HepG2 (cell line): ENCODE measurements around the gene TMUB1.

Experiments
- BCL6 ChIP-seq: IDR thresholded peaks from 2 replicates; pipeline ENCODE4 v1.6.1; 2016; ENCODE audit warnings: missing genetic modification reagents, missing compliant biosample characterization
- FOXA1 ChIP-seq, 2 experiments: fragments of 450-650 bp in 1 of 2; sonication (generic) in 1 of 2; formaldehyde crosslinking in 1 of 2; IDR thresholded peaks; 2 replicates each; pipeline versions ENCODE4 v1.4.0 to v1.6.1; 2016 to 2020; ENCODE audit warnings: missing genetic modification reagents in 1 of 2
- HNRNPLL ChIP-seq: fragments of 200-400 bp; formaldehyde crosslinking; IDR thresholded peaks from 2 replicates; pipeline ENCODE4 v1.6.1; 2017; ENCODE audit warnings: mild to moderate bottlenecking, low read depth, low read length; ENCODE audit not compliant: poor library complexity, severe bottlenecking
- HOXD1 ChIP-seq: sonication (generic); formaldehyde crosslinking; IDR thresholded peaks from 2 replicates; pipeline ENCODE4 v1.5.0; 2020; ENCODE audit warnings: missing genetic modification reagents
- TBP ChIP-seq: sonication (generic); formaldehyde crosslinking; IDR thresholded peaks from 2 replicates; pipeline ENCODE4 v1.5.0; 2020; ENCODE audit warnings: missing genetic modification reagents
- ZUFSP ChIP-seq: sonication (generic); formaldehyde crosslinking; IDR thresholded peaks from 2 replicates; pipeline ENCODE4 v1.9.0; 2021; ENCODE audit warnings: missing genetic modification reagents, mild to moderate bottlenecking, borderline replicate concordance
- TF ChIP-seq, protein P1 (sequence below): sonication (generic); formaldehyde crosslinking; IDR thresholded peaks from 2 replicates; pipeline ENCODE4 v1.4.0; 2020; ENCODE audit warnings: mild to moderate bottlenecking, missing genetic modification reagents
- TF ChIP-seq, protein P2 (sequence below): sonication (generic); formaldehyde crosslinking; IDR thresholded peaks from 2 replicates; pipeline ENCODE4 v1.4.0; 2020; ENCODE audit warnings: missing genetic modification reagents

DNA sequence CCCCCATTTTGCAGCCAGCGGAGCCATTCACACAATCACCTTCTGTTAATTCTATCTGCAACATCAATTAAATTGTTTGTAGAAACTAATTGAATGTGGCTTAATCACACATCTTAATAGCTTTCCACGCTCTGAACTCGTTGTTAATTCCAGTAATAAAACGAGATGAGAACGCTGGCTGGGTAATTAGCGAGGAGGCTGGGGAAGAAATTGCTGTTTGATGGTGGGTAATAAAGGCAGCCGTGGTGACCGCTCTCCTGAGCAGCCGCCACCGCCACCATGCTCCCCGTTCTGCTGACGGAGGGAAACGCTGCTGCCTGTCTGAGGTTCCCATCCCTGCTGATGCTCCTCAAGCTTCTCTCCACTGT, 47.9 kb upstream of the TMUB1 start:
- TF ChIP-seq, protein P1, sequence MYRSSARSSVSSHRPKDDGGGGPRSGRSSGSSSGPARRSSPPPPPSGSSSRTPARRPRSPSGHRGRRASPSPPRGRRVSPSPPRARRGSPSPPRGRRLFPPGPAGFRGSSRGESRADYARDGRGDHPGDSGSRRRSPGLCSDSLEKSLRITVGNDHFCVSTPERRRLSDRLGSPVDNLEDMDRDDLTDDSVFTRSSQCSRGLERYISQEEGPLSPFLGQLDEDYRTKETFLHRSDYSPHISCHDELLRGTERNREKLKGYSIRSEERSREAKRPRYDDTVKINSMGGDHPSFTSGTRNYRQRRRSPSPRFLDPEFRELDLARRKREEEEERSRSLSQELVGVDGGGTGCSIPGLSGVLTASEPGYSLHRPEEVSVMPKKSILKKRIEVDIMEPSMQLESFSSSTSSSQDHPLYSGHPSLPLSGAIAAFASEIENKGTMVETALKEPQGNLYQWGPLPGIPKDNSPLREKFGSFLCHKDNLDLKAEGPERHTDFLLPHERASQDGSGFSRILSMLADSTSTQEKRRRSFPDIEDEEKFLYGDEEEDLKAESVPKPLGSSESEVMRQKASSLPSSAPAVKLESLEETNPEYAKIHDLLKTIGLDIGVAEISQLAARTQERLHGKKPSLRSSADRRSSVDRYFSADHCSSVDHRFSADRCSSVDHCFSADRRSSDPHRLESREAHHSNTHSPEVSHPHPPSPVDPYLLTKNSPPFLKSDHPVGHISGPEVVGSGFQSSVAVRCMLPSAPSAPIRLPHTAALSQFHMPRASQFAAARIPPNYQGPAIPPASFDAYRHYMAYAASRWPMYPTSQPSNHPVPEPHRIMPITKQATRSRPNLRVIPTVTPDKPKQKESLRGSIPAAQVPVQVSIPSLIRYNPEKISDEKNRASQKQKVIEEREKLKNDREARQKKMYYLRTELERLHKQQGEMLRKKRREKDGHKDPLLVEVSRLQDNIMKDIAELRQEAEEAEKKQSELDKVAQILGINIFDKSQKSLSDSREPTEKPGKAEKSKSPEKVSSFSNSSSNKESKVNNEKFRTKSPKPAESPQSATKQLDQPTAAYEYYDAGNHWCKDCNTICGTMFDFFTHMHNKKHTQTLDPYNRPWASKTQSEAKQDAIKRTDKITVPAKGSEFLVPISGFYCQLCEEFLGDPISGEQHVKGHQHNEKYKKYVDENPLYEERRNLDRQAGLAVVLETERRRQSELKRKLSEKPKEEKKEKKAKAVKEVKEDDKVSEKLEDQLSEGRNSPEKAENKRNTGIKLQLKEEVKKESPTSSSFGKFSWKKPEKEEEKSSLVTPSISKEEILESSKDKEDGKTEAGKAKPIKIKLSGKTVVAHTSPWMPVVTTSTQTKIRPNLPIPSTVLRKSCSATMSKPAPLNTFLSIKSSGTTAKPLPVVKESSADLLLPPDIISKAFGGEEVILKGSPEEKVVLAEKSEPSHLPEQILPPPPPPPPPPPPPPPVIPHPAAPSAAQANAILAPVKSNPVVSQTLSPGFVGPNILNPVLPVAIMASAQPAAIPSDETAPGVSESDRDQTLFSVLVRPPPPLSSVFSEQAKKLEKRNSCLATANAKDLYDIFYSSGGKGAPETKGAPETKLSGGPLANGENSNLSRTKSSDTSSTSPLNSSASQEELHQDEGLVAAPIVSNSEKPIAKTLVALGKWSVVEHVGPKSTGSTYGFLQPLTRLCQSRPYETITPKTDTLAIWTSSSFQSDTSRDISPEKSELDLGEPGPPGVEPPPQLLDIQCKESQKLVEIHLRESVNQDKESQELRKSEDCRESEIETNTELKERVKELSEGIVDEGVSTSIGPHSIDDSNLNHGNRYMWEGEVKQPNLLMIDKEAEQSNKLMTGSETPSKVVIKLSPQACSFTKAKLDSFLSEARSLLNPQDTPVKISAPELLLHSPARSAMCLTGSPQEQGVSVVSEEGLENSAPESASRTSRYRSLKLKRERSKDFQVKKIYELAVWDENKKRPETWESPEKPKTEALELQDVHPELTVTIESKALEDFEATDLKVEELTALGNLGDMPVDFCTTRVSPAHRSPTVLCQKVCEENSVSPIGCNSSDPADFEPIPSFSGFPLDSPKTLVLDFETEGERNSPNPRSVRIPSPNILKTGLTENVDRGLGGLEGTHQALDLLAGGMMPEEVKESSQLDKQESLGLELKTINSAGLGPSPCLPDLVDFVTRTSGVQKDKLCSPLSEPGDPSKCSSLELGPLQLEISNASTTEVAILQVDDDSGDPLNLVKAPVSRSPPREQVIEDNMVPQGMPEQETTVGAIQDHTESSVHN: no peak
- TF ChIP-seq TBP (CRISPR knock-in tag) (no peak), FOXA1 (IDR thresholded peaks at IDR 0.05) (no peak), FOXA1 (CRISPR knock-in tag; IDR thresholded peaks at IDR 0.05) (no peak), ZUFSP (no peak), BCL6 (CRISPR knock-in tag) (no peak), HOXD1 (no peak), HNRNPLL (no peak)
- TF ChIP-seq, protein P2, sequence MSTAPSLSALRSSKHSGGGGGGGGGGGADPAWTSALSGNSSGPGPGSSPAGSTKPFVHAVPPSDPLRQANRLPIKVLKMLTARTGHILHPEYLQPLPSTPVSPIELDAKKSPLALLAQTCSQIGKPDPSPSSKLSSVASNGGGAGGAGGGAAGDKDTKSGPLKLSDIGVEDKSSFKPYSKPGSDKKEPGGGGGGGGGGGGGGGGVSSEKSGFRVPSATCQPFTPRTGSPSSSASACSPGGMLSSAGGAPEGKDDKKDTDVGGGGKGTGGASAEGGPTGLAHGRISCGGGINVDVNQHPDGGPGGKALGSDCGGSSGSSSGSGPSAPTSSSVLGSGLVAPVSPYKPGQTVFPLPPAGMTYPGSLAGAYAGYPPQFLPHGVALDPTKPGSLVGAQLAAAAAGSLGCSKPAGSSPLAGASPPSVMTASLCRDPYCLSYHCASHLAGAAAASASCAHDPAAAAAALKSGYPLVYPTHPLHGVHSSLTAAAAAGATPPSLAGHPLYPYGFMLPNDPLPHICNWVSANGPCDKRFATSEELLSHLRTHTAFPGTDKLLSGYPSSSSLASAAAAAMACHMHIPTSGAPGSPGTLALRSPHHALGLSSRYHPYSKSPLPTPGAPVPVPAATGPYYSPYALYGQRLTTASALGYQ: no peak
